GM18868 (cell line): ENCODE data around the gene CNTNAP5.

Source experiments
- ATAC-seq: cut with Tn5 transposase; IDR thresholded peaks from one replicate; pipeline ENCODE4 v1.9.1; 2021; ENCODE audit warnings: mild to moderate bottlenecking, moderate library complexity; ENCODE audit not compliant: unreplicated experiment

The CNTNAP5 gene

DNA sequence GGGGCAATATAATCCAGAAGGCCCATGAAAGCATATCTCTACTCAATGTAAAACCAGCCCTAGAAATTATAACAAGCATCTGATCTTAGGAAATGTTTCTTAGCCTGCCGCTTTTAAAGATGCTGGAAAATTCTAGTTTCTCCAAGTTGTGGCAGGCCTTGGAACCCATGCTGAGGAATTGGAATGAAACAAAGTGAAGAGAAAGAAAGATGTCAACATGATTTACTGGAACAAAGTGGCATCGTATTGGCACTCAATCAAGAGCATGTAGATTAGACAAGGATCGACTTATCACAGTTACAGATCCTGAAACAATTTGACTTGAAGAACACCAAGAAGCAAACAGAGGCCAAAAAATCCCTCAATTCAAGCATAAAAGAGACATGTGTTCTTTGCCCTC, 28.7 kb downstream of the CNTNAP5 start:
- no peak for ATAC-seq

- no peak for ATAC-seq
Measured at GRCh38 chr2:124063596-124063995, 38.5 kb downstream of the CNTNAP5 start.

DNA sequence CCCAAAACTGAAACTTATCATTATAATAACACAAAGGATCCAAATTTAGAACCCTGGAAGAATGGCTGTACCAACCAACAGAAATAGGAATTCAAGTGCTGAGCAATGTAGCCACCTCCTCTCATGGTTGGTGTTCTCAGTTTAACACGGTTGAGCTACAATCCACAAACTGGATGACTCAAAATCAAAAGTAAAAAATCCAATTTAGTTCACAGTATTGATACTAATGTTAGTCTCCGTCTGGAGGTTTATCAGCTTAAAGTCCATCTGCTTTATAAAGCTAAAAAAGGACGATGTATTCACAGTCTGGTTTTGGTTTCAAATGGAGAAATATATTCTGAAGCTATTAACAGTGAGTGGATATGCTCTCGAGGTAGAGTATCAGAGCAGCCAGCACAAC, 40.5 kb downstream of the CNTNAP5 start:
- no peak for ATAC-seq

DNA sequence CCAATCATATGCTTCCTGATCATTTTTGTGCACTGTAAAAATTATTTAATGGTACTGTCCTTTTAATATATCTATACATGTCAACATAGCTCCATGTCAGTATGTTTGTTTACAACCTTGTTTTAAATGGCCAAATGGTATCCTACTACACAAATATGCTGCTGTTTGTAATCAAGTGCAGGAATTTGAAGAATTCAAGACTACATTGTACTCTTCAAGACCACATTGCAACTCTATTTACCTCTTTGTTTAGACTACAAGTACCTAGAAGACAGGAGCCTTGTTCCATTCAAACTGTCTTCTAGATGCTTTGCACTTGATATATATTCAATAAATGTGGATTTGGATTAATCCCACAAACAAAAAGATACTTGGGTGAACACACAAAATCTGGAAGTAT, 41.7 kb downstream of the CNTNAP5 start:
- ATAC-seq = no peak

DNA sequence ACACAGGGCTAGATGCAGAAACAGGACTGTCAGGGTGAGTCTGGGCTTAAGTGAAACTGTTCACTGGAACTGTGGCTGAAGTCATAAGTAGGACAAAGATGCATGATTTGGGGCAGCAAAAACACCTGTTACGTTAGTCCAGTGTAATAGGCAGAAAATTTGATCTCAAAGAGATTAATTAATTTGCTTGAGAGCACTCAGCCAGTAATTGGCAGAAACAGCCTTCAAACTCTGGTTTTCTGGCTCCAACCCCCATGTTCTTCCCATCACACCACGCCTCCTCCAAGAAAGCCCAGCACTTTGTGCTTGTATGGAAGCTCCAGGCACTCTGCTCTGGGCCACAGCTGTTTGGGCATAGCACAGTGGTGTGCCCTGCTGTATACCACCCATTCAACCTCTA, 54.0 kb downstream of the CNTNAP5 start:
- no peak for ATAC-seq

GRCh38 chr2:124080281-124081153, 55.4 kb downstream of the CNTNAP5 start:
- ATAC-seq = no peak

- ATAC-seq = no peak
Measured at GRCh38 chr2:124081154-124081716, 56.1 kb downstream of the CNTNAP5 start.

DNA sequence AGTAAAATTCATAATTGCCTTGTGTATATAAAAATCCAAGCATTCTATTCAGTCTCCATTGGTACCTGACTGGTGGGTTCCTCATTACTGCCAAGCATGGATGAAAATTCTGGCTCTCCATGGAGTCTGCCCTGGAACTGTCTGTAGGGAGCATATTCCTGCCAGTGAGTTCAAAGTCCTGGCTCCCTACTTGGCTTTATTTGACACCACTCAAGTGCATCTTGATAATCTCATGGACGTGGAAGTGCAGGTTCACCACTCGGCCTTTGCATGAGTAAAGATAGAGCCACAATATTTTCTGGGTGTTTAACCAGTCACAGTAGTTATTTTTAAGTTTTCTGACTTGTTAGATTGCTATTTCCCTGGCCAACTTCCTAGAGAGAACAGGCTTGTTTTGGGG, 63.5 kb downstream of the CNTNAP5 start:
- ATAC-seq = no peak

- no peak for ATAC-seq
Measured at GRCh38 chr2:124091721-124092120, 66.6 kb downstream of the CNTNAP5 start.

GRCh38 chr2:124092651-124093050, 67.6 kb downstream of the CNTNAP5 start:
- ATAC-seq = no peak

DNA sequence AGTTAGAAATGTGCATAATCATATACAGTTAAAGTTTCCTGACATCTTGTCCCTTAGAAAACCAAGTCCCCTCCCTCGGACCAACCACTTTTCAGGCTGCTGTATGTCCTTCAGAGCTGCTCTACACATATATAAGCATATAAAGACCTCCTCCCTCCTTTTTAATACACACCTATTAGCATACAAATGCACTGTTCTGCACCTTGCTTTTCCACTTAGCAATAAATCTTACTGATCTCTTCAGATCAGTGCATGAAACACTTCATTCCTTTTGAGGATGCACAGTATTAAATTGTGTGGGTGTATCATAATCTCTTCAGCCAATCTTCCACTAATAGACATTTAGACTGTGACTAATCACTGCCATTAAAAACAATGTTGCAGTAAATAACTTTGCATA, 79.8 kb downstream of the CNTNAP5 start:
- ATAC-seq = no peak

DNA sequence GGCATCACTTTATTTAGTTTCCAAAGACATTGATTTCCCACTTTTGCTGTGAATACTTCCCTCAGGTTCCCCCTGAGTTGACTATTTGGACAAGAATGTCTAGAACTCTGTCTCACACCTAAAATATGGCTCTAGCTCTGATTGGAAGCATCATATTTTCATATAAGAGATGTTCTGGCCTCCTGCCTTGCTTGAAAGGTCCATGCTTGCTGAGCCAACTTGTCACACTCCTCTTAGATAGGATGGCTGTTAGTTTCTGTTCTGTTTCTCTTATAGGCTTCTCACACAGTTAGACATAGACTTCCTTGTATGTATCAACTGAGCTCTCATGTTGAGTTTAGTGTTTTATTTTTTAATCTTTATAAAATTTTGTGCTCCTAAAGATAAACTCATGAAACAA, 87.1 kb downstream of the CNTNAP5 start:
- ATAC-seq = no peak

- ATAC-seq = no peak
Measured at GRCh38 chr2:124112966-124113365, 87.9 kb downstream of the CNTNAP5 start.

DNA sequence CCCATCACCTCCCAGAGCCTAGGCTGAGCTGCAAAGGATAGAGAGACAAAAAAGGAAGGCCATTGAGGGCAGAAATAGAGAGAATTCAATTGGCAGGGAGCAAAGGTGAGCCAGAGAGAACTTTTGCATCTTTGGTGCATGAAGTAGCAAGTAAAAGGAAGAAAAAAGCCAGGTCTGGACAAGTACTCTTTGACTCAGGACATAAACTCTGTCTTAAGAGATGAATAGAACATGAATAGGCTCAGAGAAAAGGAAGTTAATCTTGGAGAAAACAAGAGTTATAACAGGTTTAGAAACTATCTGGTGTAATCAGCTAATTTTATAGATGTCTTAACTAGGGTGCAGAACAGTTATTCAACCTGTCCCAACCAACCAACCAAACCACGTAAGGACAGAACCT, 95.2 kb downstream of the CNTNAP5 start:
- no peak for ATAC-seq

DNA sequence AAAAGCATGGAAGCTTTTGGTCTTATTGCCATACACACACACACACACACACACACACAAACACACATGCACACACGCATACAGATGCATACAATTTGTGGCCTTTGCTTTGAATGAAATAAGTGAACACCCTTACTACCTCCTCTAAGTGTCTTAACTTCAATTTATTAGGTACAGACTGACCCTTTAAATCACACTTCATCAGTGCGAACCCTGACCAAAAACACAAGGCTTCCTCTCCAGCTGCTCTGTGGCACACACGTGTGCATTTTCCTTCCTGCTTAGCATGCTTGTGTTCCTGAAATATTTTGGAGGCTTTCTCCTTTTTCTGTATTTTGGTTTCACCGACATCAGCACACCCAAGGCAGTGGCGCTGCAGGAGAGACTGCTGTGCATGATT, 96.0 kb downstream of the CNTNAP5 start:
- ATAC-seq = no peak

DNA sequence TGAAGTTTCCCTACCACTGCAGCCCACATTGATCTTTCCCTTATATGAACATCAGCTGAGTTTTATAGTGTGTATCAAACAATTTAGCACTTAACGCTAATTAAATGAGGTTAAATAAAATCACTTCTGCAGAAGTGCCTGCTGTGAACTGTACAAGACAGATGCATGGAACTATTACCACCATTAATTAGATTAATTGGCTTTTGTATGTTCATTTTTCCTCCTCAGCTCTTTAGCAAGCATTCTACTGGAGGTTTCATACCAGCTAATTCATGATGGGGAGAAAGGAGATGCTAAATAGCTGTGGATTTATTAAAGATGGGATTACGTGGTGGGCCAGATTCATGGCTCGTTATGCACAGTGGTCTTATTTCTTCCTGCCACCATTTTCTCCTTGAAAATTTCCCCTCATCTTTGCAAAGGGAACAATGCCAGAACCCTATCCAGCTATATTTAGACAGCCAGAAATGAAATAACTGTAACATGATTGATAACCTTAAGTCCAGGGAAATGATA, 96.7 kb downstream of the CNTNAP5 start:
- ATAC-seq = no peak

- no peak for ATAC-seq
Measured at GRCh38 chr2:124122340-124122739, 97.3 kb downstream of the CNTNAP5 start.

GRCh38 chr2:124131276-124131675, 106.2 kb downstream of the CNTNAP5 start:
- ATAC-seq = no peak

GRCh38 chr2:124136110-124136509, 111.0 kb downstream of the CNTNAP5 start:
- ATAC-seq = no peak

- ATAC-seq = no peak
Measured at GRCh38 chr2:124138076-124138475, 113.0 kb downstream of the CNTNAP5 start.

DNA sequence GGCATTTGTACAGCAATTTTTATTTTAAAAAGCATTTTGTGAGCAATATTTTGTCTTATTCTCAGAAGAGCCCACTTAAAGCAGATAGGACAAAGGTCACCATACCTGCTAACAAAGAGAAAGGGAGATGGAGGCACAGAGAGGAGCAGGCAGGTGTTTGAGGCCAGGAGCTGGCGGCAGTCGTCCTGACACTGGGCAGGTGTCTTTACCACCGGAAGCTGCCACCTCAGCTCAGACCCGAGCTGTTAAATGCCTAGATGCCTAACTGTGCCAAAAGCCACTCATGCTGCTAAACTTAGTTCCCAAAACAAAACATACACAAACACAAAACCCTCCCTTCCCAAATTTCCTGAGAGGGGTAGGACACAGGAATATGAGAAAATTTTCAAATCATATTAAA, 120.9 kb downstream of the CNTNAP5 start:
- no peak for ATAC-seq

- ATAC-seq = no peak
Measured at GRCh38 chr2:124147552-124147951, 122.5 kb downstream of the CNTNAP5 start.
